ENCODE measurements around the gene RAB19.

DNA sequence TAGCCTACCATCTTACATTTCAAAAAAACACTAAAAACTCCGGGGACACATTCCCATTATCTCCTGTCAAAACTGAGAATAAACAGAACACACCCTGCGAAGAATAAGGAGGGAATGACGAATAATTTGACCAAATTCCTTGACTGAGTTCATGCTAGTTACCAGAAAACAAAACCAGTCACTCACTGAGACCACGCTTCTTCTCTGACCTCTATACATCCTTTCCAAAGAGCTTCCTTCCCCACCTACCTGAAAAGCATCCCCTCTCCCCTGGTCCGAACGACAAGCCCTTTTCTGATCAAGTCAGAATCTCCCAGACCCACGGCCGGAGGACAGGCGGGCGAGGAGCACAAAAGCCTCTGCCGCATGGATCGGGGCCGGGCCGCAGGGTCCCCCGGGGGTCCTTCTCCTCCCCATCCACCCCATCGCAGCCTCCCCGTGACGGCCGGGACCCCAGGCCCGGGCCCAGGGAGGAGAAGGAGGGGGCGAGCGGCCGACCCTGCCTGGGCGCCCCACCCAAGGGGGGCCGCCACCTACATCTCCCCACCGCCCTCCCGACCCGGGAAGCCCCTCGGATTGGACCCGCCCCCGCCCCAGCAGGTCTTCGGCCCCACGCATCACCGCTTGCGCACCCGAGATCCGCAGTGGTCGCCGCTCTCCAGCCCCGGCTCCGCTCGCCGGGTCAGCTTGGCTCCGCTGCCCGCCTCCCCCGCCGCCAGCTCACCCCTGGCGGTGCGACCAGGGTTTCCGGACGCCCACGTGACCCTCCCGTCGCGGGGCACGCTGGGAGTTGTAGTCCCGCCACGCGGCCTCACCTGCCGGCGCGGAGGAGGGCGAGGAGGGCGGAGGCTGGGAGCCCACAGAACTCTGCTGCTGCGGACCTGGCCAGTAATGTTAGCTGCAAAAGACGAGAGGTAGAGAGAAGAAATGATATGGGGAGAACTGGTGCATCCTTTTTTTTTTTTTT, 5.8 kb upstream of the RAB19 start, which contains the start of gene SLC37A3:
- TF ChIP-seq, protein P1, sequence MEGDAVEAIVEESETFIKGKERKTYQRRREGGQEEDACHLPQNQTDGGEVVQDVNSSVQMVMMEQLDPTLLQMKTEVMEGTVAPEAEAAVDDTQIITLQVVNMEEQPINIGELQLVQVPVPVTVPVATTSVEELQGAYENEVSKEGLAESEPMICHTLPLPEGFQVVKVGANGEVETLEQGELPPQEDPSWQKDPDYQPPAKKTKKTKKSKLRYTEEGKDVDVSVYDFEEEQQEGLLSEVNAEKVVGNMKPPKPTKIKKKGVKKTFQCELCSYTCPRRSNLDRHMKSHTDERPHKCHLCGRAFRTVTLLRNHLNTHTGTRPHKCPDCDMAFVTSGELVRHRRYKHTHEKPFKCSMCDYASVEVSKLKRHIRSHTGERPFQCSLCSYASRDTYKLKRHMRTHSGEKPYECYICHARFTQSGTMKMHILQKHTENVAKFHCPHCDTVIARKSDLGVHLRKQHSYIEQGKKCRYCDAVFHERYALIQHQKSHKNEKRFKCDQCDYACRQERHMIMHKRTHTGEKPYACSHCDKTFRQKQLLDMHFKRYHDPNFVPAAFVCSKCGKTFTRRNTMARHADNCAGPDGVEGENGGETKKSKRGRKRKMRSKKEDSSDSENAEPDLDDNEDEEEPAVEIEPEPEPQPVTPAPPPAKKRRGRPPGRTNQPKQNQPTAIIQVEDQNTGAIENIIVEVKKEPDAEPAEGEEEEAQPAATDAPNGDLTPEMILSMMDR (IDR thresholded peaks at IDR 0.05), result no peak
- TF ChIP-seq EZH2 (IDR thresholded peaks at IDR 0.05; ENCODE audit: borderline replicate concordance, insufficient read depth, low read depth, low read length, poor library complexity, severe bottlenecking), result no peak
